HuH-7 (cell line): ENCODE results near the gene SP9.

Experiments
- DNase-seq: peaks from one replicate; pipeline ENCODE4 v3.0.0; 2011; ENCODE audit warnings: low spot score

Gene SP9

GRCh38 chr2:174334781-174335251, at the start of gene SP9:
Gene SP9, plus strand, starts transcription at chr2:174334954. Its CDS starts 139 bp downstream, at chr2:174335093.
- peak; percentile 98 for DNase-seq

GRCh38 chr2:174286172-174286571, 48.6 kb upstream of the SP9 start:
- no peak for DNase-seq

DNA sequence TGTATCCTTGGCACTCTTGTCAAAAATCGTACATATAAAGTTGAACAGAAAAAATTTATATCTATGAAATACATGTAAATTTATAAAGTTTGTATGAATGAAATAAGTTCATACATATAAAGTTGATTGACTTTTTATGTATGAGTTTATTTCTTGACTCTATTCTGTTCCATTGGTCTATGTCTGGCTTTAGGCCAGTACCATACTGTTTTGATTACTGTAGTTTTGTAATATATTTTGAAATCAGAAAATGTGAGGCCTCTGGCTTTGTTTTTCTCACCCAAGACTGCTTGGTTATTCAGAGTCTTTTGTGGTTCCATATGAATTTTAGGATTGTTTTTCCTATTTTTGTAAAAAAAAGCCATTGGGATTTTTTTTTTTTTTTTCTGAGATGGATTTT, 41.8 kb upstream of the SP9 start:
- DNase-seq: no peak

GRCh38 chr2:174300114-174300513, 34.6 kb upstream of the SP9 start:
- no peak for DNase-seq

GRCh38 chr2:174312581-174313234, 22.0 kb upstream of the SP9 start:
- no peak for DNase-seq

DNA sequence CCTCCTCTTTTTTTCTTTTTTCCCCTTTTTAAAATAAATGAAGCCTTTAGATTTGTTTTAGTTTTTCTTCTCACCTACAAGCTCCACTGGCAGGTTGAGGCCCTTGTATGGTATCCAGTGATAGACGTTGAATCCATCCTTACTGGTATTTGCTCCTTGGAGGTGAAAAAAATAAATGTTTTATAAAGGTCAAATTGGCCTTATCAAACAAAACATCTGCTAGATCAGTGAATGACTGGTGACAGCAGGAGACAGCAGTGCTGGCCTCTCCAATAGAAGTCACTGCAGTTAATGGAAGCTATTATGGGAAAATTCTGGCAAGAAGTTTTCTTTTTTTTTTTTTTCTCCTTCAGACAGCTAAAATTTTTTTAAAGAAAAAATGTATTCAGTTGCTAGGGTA, 12.6 kb upstream of the SP9 start:
- no peak for DNase-seq

DNA sequence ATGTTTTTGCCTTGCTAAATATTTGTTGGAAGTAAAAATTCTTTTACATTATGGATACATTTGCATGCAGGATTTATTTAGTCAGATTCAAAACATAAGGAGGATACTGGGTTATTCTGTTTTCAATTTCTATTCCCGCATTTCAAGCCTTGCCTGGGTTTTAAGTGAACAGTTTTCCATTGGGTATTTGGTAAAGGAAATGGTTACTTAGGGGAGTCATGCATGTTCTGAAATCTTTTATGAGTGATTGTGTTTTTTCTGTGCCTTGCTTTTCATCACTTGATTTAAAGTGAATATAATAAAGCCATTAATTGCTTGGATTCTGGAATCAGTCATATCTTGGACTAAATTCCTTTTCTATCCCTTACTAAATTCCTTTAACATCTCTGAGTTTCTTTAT, 12.0 kb upstream of the SP9 start:
- DNase-seq: no peak

DNA sequence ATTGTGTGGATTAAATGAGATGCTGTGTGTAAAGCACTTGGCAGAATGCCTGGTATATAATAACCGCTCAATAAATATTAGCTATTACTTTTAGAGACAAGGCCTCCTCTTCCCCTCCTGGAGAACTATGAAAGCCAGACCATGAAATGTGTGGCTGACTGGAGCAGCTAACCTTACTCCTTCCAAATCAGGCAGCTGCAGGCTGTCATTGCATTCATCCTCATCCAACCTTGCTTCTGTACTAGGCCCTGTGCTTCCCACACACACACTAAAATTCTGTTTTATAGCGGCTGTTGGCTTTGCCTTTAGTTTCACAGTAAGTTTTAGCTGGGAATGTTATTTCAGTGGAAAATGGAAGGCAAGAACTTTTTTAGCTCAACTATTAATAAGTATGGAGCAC, 10.2 kb upstream of the SP9 start:
- DNase-seq: no peak

DNA sequence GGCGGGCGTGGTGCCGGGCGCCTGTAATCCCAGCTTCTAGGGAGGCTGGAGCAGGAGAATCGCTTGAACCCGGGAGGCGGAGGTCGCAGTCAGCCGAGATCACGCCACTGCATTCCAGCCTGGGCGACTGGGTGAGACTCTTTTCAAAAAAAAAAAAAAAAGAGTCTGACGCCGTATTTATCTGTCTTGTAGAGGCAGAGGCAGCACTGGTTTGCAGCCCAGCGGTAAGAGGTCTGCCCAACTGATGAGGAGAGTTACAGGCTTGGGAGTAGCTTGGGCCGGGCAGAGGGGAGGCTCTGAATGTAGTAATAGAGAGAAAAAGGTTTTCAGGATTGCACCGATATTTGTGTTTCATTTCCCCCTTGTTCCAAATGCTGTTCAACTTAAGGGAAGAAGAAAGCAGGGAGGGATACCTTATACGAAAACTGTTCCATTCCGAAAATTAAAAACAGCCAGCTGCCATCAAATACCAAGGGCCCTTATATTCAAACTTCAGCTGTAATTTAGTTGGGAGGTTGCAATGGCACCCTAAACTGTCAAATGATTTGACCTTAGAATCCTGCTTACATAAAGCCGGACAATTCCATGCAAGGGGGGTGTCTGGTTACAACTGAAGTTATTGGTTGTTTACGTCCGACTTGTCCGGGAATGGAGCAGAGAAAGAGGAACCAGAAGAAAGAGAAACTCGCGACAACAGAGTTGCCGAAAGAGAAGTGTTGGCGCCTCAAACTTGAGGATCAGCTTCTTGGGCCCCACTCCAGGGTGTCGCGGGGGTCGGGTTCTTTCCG, 9.2 kb upstream of the SP9 start:
- no peak for DNase-seq

DNA sequence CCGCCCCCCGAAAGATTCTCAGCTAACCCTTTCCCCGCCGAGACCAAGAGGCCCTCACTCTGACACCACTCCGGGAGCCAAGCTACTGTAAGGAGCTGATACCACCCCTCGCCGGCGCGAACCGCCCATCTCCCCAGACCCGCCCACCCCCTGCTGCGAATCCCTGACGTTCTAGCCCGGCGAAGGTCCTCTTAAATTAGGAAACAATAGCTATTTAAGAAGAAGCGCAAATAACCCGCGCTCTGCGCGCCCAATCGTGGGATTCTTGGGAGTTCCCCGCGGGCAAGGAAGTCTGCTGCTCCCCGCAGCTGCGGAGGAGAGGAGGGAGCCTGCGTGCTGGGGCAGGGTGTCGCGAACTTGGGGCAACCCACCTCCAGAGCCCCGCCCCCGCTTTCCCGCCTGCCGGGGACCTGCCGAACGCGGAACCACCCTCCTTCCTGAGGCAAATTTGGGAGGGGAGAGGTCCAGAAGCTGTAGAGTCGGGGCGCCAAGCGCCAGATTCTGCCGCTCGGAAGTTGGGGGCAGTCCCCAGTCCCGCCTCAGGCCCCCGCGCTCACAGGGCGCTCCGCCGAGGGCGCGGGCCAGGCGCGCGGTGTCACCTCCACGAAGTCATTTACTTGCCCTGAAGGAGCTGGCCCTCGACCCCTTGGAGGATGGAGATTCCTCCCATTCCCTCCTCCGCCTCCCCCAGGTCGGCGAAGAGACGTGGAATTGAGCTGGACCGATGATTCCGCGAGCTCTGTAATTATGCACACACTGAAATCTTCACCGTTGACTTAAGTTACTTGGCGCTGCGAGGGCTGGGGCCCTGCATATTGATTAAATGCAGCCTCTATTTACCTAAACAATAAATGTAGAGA, 8.4 kb upstream of the SP9 start:
- no peak for DNase-seq

- DNase-seq: no peak
Measured at GRCh38 chr2:174327021-174327840, 7.5 kb upstream of the SP9 start.

DNA sequence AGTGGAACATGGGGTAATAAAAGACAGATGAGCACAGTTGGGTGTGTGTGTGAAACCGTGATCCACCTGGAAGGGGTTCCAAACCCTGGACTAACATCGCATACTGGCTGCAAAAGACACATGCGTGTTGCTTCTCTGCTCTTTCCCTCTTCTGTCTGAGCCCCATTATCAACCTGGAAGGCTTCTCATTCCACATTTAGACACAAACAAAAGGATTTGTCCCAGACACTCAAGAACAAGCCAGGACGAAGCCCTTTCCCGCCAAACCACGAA, 7.0 kb upstream of the SP9 start:
- no peak for DNase-seq

DNA sequence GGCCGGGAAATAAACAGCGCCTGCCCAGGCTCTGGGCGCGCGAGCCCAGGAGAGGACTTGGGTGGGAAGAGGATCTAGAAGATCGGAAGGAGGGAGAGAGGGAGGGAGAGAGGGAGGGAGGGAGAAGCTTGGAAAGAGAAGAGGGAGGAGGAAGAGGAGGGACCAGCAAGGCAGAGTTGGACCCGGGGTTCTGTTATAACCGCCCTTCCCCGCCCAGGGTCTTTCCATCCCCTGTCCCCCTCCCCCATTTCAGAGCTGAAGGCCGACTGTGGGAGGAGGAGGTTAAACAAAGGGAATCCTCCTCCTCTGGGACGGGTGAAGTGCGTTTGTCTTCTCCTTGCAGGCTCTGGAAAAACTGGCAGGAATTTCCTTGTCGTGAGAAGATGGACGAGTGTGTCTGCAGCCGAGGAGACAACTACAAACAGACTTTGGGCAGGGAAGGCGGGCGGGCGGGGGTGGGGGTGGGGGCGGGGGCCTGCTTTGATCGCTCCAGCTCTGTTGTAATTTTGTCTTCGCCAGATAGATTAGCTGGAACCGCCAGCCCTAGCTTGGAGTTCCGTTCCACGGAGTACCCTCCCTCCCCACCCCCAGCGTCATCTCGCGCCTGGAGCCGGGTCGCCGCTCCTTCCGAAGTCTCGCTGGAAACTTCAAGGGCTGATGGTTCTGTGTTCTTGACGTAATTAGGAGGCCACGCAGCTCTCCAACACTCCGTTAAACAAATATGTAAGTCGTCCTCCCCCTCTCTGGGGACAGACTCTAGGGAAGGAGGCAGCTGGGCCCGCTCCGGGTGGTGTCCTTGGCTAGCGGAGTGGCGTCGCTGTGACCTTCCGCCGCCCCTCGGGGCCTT, 6.4 kb upstream of the SP9 start:
- no peak for DNase-seq

DNA sequence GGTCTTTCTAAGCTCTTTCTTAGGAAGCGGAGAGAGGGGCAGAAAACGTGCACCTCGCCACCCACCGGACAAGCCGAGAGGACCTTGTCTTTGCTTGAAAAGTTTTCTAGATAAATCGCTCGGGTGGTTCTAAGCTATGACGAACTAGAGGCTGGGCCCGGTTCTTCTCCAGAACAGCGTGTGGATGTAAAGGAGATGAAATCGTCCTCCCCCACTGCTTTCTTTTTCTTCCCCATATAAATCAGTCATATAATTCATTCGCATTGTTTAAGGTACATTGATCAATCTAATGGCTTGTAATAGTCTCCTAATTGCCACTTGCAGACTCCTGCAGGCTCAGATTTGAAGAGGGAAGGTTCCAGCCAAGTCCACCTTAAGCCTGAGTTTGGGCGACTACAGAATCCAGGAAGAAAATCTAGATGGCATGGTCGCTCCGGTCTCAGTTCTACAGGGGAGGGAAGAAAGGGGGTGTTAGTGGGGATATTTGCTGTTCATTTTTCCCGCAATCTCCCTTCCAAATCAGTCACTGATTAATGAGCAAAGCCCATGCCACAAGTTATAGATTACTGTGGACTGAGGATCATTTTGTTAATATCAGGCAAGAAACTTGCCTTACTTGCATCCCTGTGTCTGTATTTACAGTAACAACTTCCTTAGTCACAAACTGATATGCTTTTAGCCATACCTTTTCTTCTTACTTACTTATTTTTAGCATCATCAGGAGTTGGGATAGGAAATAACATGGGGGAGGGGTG, 5.6 kb upstream of the SP9 start:
- DNase-seq: no peak

GRCh38 chr2:174330945-174331594, 3.7 kb upstream of the SP9 start:
- no peak for DNase-seq

GRCh38 chr2:174331595-174332216, 3.0 kb upstream of the SP9 start:
- no peak for DNase-seq

GRCh38 chr2:174332217-174332963, 2.4 kb upstream of the SP9 start:
- DNase-seq: no peak

- DNase-seq: no peak
Measured at GRCh38 chr2:174333017-174333371, 1.8 kb upstream of the SP9 start.
